Measurements from ENCODE around the gene NPHS1.

NPHS1 gene

GRCh38 chr19:35788205-35788960 is 63.9 kb downstream of the NPHS1 start:
- H3K4me3 ChIP-seq (ENCODE audit: low read length) = no peak overlapping the region
- no peak for TF ChIP-seq CTCF (conservative IDR thresholded peaks at IDR 0.05; ENCODE audit: low read length)
- no peak for DNase-seq (ENCODE audit: low read depth)

GRCh38 chr19:35787227-35787799 is 65.0 kb downstream of the NPHS1 start:
- no peak overlapping the region for H3K4me3 ChIP-seq (ENCODE audit: low read length)
- no peak for DNase-seq (ENCODE audit: low read depth)
- no peak for TF ChIP-seq CTCF (conservative IDR thresholded peaks at IDR 0.05; ENCODE audit: low read length)

- DNase-seq (ENCODE audit: low read depth) = no peak
- TF ChIP-seq CTCF (conservative IDR thresholded peaks at IDR 0.05; ENCODE audit: low read length) = no peak
- H3K4me3 ChIP-seq (ENCODE audit: low read length) = no peak overlapping the region
Observed at GRCh38 chr19:35786299-35787160, 65.8 kb downstream of the NPHS1 start.

GRCh38 chr19:35785339-35785627 is 67.0 kb downstream of the NPHS1 start:
- DNase-seq (ENCODE audit: low read depth) = no peak
- H3K4me3 ChIP-seq (ENCODE audit: low read length) = no peak overlapping the region
- no peak for TF ChIP-seq CTCF (conservative IDR thresholded peaks at IDR 0.05; ENCODE audit: low read length)

- TF ChIP-seq CTCF (conservative IDR thresholded peaks at IDR 0.05; ENCODE audit: low read length) = no peak
- H3K4me3 ChIP-seq (ENCODE audit: low read length) = no peak overlapping the region
- DNase-seq (ENCODE audit: low read depth) = no peak
Observed at GRCh38 chr19:35784503-35785338, 67.6 kb downstream of the NPHS1 start.

- H3K4me3 ChIP-seq (ENCODE audit: low read length) = no peak overlapping the region
- DNase-seq (ENCODE audit: low read depth) = no peak
- TF ChIP-seq CTCF (conservative IDR thresholded peaks at IDR 0.05; ENCODE audit: low read length) = no peak
Observed at GRCh38 chr19:35783469-35784434, 68.6 kb downstream of the NPHS1 start.

Measured in AG10803 (cell line).